Heart right ventricle (tissue), 16 donors: ENCODE results near the gene CDH23. TPM values are rescaled to one million over a fixed set of nuclear protein-coding genes. Genes with fewer than 3 reads are reported as not detected.

Source experiments
- ATAC-seq, 8 donors: fragments of 200-7000 bp; cut with Tn5 transposase; one replicate each; pipeline ENCODE4 v1.9.1; 2020; ENCODE audit warnings: mild to moderate bottlenecking in 8 of 8, moderate library complexity in 8 of 8, moderate number of reproducible peaks in 1 of 8
- DNase-seq, 2 donors: peaks; one replicate each; pipeline ENCODE4 v3.0.0-alpha.2; 2020
- H3K27ac ChIP-seq, 10 donors: fragments of 200-600 bp; sonication (generic) in 2 of 10; one replicate each; pipeline versions ENCODE4 v1.5.0 to v1.8.0; 2020 to 2022; ENCODE audit warnings: mild to moderate bottlenecking in 3 of 10
- H3K27me3 ChIP-seq, 7 donors: fragments of 200-600 bp; one replicate each; pipeline ENCODE4 v1.8.0; 2021 to 2022; ENCODE audit warnings: mild to moderate bottlenecking in 2 of 7
- H3K36me3 ChIP-seq, 9 donors: fragments of 200-600 bp; sonication (generic) in 1 of 9; one replicate each; pipeline versions ENCODE4 v1.5.0 to v1.8.0; 2020 to 2022; ENCODE audit warnings: mild to moderate bottlenecking in 2 of 9
- H3K4me1 ChIP-seq, 9 donors: fragments of 200-600 bp; sonication (generic) in 1 of 9; one replicate each; pipeline versions ENCODE4 v1.5.0 to v1.8.0; 2020 to 2022; ENCODE audit warnings: mild to moderate bottlenecking in 4 of 9
- H3K4me3 ChIP-seq, 10 donors: fragments of 200-600 bp; sonication (generic) in 2 of 10; one replicate each; pipeline versions ENCODE4 v1.5.0 to v1.8.0; 2020 to 2022; ENCODE audit warnings: mild to moderate bottlenecking in 7 of 10, moderate library complexity in 2 of 10
- H3K9me3 ChIP-seq, 11 donors: fragments of 200-600 bp in 10 of 11; sonication (generic) in 2 of 11; one replicate each; pipeline versions ENCODE4 v1.5.0 to v1.8.0; 2013 to 2022; ENCODE audit warnings: mild to moderate bottlenecking in 2 of 11, control low read depth in 1 of 11, moderate library complexity in 1 of 11
- WGBS, 2 donors: extraction: QIAGEN DNeasy Blood & Tissue Kit; methylation state at CpG; one replicate each; pipeline ENCODE4 v1.1.7; 2013; ENCODE audit warnings: inconsistent platforms in 1 of 2; 5-methylcytosine and 5-hydroxymethylcytosine counted together
- intact Hi-C, 10 donors: fragments of 100-400 bp; cut with DNase I; formaldehyde crosslinking; loops; one replicate each; pipeline versions ENCODE4 v1.11.1 to v1.14.2; 2022
- polyA plus RNA-seq, 2 donors: library from polyadenylated mRNA; stranded (reverse); fragments of 200-250 nt; gene quantifications; one replicate each; pipeline ENCODE4 v1.2.3, GENCODE V29; 2013
- total RNA-seq, 10 donors: library from RNA; stranded (reverse); fragmentation: NEBNext Ultra II Directional in 3 of 10; extraction: Animal tissue kit (Norgen Biotek cat#: 25700) in 3 of 10; gene quantifications; one replicate each; pipeline versions ENCODE4 v1.2.1 to v1.2.4, GENCODE V29; 2021 to 2023
- TF ChIP-seq, protein P1 (sequence below), 9 donors: fragments of 200-600 bp; sonication (generic) in 2 of 9; IDR thresholded peaks; one replicate each; pipeline versions ENCODE4 v1.5.0 to v1.8.0; 2021 to 2022; ENCODE audit warnings: antibody characterized with exemption in 9 of 9, mild to moderate bottlenecking in 5 of 9, moderate library complexity in 1 of 9
- donor health status: Arrhythmogenic right ventricular cardiomyopathy.
- donor health status: ischemic (EF 13 %, LVEDD 7.1; RV severe dilation, severe dysfunction).
- donor health status: healthy with polysubstance abuse.
- donor health status: DM: no; HTN: yes; CAD: no.
- donor health status: DM: no; HTN: no; CAD: no.
- donor health status: ischemic (EF 25% LVEDD 6.9; RV normal size, moderate dysfunction).
- donor health status: ischemic (EF 25% LVEDD 5.7; RV mildly dilated, moderate dysfunction).
- donor health status: healthy.
- donor health status: DM: yes; HTN: yes; CAD: no.
- donor health status: Ischemic cardiomyopathy.
- donor health status: ischemic (EF 35%, LVEDD 5.7; RV mildly dilated, moderate dysfunction).
- donor health status: nonischemic (EF 11% LVEDD 7.7; RV severe dilation, severe dysfunction).
- donor health status: DM: yes; HTN: yes; CAD: no.
- donor health status: PGD.
- donor health status: ischemic (EF 29% LVEDD 5.4; RV normal size, mild dysfunction).
- donor health status: nonischemic (EF 23%, LVEDD 6.1; RV moderate dilation, normal function).

Gene CDH23
- total and polyA plus RNA-seq, 12 donors, result 1.1 to 7.7 (median 4.6) TPM

- peak overlapping the region in 6 of 10 donors; percentile 14 to 81 (median 44) for H3K27ac ChIP-seq
- TF ChIP-seq, protein P1, sequence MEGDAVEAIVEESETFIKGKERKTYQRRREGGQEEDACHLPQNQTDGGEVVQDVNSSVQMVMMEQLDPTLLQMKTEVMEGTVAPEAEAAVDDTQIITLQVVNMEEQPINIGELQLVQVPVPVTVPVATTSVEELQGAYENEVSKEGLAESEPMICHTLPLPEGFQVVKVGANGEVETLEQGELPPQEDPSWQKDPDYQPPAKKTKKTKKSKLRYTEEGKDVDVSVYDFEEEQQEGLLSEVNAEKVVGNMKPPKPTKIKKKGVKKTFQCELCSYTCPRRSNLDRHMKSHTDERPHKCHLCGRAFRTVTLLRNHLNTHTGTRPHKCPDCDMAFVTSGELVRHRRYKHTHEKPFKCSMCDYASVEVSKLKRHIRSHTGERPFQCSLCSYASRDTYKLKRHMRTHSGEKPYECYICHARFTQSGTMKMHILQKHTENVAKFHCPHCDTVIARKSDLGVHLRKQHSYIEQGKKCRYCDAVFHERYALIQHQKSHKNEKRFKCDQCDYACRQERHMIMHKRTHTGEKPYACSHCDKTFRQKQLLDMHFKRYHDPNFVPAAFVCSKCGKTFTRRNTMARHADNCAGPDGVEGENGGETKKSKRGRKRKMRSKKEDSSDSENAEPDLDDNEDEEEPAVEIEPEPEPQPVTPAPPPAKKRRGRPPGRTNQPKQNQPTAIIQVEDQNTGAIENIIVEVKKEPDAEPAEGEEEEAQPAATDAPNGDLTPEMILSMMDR (IDR thresholded peaks at IDR 0.05), result no peak
- intact Hi-C loops, result loop anchor here in 1 of 10 donors (1.0 kb wide), 1 partner anchor 35 kb away; no protein-coding TSS in a partner anchor
- peaks cover 0 to 38% (median 0%) of the 10 kb centered on the region in 9 donors for H3K4me1 ChIP-seq
- H3K9me3 ChIP-seq, result no peaks in the 10 kb centered on the region
- DNase-seq, result peak in 1 of 2 donors; percentile 25
- H3K4me3 ChIP-seq, result no peak overlapping the region
- WGBS, 2 donors, result 49 to 62% methylated on average over 9 of the region's 9 CpGs
- peaks cover 0 to 57% (median 0%) of the 10 kb centered on the region in 9 donors for H3K36me3 ChIP-seq
- ATAC-seq, result peak; percentile 41 to 71 (median 61)
- no peaks in the 10 kb centered on the region for H3K27me3 ChIP-seq
These were observed 37.2 kb upstream of the CDH23 start for GRCh38 chr10:71359364-71360046.

GRCh38 chr10:71360735-71361134, 36.0 kb upstream of the CDH23 start:
- peak overlapping the region in 1 of 10 donors; percentile 81 for H3K27ac ChIP-seq
- H3K9me3 ChIP-seq, result no peaks in the 10 kb centered on the region
- intact Hi-C loops, result loop anchor here in 1 of 10 donors (1.0 kb wide), 1 partner anchor 36 kb away; no protein-coding TSS in a partner anchor
- TF ChIP-seq, protein P1 (IDR thresholded peaks at IDR 0.05), result no peak
- H3K36me3 ChIP-seq, result peaks cover 0 to 55% (median 0%) of the 10 kb centered on the region in 9 donors
- H3K4me3 ChIP-seq, result no peak overlapping the region
- peaks cover 0 to 46% (median 0%) of the 10 kb centered on the region in 9 donors for H3K4me1 ChIP-seq
- ATAC-seq (no peak), DNase-seq (no peak)
- 96% methylated on average over 2 of the region's 2 CpGs for WGBS, 2 donors
- H3K27me3 ChIP-seq, result no peaks in the 10 kb centered on the region

GRCh38 chr10:71361581-71361980, 35.1 kb upstream of the CDH23 start:
- intact Hi-C loops, result no loop called here

GRCh38 chr10:71362141-71362540, 34.6 kb upstream of the CDH23 start:
- WGBS, 2 donors, result 96 to 97% methylated on average over 16 of the region's 16 CpGs
- Histone ChIP-seq H3K36me3 (peaks cover 0 to 41% (median 0%) of the 10 kb centered on the region in 9 donors), H3K4me1 (peaks cover 0 to 52% (median 0%) of the 10 kb centered on the region in 9 donors), H3K4me3 (no peak overlapping the region), H3K9me3 (no peaks in the 10 kb centered on the region), H3K27ac (no peak overlapping the region), H3K27me3 (no peaks in the 10 kb centered on the region)
- TF ChIP-seq, protein P1 (IDR thresholded peaks at IDR 0.05), result no peak
- DNase-seq, result no peak
- intact Hi-C loops, result no loop called here
- ATAC-seq, result no peak

More at GRCh38 chr10:71361581-71361980, 35.1 kb upstream of the CDH23 start:
- Histone ChIP-seq H3K36me3 (peaks cover 0 to 46% (median 0%) of the 10 kb centered on the region in 9 donors), H3K4me1 (peaks cover 0 to 47% (median 0%) of the 10 kb centered on the region in 9 donors), H3K27me3 (no peaks in the 10 kb centered on the region), H3K9me3 (no peaks in the 10 kb centered on the region), H3K27ac (no peak overlapping the region), H3K4me3 (no peak overlapping the region)
- 93 to 96% methylated on average over 7 of the region's 7 CpGs for WGBS, 2 donors
- TF ChIP-seq, protein P1 (IDR thresholded peaks at IDR 0.05), result no peak
- DNase-seq (no peak), ATAC-seq (no peak)
